ENCODE measurements around the gene MLPH. TPM values are rescaled to one million over a fixed set of nuclear protein-coding genes. Genes with fewer than 3 reads are reported as not detected.

Gene MLPH
- total RNA-seq, 3 donors from 2014 or later, result 15.5 to 242 (median 223) TPM

DNA sequence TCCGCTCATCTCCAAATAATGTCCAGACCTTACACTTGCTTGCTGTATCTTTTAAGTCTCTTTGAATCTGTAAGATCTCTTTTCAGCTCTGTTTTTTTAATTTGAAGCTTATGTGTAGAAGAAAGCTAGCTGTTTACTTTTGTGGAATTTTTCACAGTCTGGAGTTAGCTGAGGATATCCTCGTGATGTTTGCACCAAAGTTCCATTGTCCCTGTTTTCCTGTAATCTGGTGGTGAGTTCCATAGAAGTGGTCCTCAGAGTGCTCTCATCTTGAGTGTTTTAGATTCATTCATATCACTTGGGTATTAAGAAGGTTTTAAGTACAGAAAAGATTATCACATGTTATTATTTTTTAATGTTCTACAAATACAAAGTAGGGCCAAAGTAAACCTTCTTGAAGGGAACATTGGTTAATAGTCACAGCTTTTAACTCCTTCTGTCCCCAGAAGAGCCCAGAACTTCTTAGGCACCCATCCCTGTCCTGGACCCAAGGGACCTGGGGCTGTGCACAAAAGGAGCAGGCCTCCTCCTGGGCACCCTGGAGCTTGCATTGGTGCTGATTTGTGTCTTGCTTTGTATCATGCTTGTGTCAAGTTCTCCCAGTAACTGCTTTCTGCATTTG is 15.0 kb downstream of the MLPH start:
- peak overlapping the region; percentile 82 to 87 for H3K27ac ChIP-seq
- intact Hi-C loops (cut with DNase I; ENCODE audit: low total_unique reads), result no loop called here

DNA sequence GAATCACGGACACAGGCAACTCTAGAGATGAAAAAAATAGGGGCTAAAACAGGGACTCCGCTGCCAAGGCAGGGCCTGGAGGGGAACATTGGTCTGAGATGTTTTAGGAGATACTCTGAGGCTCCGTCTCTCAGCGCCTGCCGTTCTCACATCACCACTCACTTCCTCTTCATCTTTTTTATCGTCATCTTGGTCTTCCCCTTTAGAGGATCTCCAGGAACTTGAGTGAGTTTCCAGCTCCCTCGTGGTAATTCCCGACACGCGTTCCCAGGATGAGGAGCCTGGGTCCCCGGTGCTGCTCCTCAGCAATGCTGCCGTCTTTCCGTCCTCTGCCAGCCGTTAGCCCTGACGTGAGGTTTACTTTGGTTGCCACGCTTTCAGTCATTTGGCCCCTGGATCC is 16.1 kb downstream of the MLPH start:
- intact Hi-C loops (cut with DNase I; ENCODE audit: low total_unique reads), result no loop called here
- Histone ChIP-seq H3K4me3 (no peak overlapping the region), H3K27ac (peak overlapping the region; percentile 82 to 87), H3K9me3 (no peaks in the 10 kb centered on the region), H3K36me3 (no peaks in the 10 kb centered on the region), H3K4me1 (peaks cover 3 to 7% of the 10 kb centered on the region in 2 donors), H3K27me3 (no peaks in the 10 kb centered on the region)
- TF ChIP-seq POLR2A (IDR thresholded peaks at IDR 0.05), result no peak
- TF ChIP-seq POLR2AphosphoS5 (IDR thresholded peaks at IDR 0.05), result no peak
- TF ChIP-seq, protein P1, sequence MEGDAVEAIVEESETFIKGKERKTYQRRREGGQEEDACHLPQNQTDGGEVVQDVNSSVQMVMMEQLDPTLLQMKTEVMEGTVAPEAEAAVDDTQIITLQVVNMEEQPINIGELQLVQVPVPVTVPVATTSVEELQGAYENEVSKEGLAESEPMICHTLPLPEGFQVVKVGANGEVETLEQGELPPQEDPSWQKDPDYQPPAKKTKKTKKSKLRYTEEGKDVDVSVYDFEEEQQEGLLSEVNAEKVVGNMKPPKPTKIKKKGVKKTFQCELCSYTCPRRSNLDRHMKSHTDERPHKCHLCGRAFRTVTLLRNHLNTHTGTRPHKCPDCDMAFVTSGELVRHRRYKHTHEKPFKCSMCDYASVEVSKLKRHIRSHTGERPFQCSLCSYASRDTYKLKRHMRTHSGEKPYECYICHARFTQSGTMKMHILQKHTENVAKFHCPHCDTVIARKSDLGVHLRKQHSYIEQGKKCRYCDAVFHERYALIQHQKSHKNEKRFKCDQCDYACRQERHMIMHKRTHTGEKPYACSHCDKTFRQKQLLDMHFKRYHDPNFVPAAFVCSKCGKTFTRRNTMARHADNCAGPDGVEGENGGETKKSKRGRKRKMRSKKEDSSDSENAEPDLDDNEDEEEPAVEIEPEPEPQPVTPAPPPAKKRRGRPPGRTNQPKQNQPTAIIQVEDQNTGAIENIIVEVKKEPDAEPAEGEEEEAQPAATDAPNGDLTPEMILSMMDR (IDR thresholded peaks at IDR 0.05), result no peak
- DNase-seq (ENCODE audit: low spot score in 2 of 2), result no peak

More for the DNA sequence above, 15.0 kb downstream of the MLPH start:
- H3K27me3 ChIP-seq, result no peaks in the 10 kb centered on the region
- TF ChIP-seq POLR2A (IDR thresholded peaks at IDR 0.05), result no peak
- H3K36me3 ChIP-seq, result no peaks in the 10 kb centered on the region
- H3K4me1 ChIP-seq, result peaks cover 5 to 7% of the 10 kb centered on the region in 2 donors
- DNase-seq (ENCODE audit: low spot score in 2 of 2), result no peak
- H3K9me3 ChIP-seq, result no peaks in the 10 kb centered on the region
- no peak overlapping the region for H3K4me3 ChIP-seq

DNA sequence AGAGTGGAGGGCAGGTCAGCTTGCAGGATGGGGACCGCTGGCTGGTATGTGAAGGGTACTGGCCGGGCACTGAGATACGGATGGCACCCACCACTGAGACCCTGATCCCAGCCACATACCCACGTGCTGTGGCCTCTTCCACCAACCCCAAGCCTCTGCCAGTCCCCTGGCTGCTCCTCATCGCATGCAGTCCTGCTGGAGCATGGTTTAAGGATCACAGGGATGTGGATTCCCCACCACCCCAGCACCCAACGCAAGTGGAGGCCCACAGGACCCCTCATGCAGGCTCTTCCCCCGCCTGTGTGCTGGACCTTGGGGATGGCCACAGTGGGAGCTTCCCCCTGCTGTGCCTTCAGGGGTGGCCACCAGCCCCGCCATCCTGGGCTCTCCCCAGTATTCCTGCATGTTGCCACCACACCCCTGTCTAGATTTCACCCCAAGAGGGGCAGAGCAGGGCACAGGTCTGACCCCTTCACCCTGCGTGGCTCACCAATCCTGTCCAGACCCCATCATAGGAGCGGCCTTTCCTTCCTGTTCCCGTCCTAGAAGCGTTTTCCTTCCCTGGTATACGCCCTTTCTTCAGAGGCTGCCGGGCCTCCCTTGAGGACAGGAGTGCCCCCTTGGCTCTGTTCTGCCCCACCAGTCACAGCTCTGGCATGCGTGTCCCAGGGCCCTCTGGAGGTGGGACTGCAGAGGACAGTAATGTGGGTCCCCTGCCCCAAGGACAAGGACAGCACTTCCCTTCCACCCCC is 18.3 kb downstream of the MLPH start:
- no peaks in the 10 kb centered on the region for H3K9me3 ChIP-seq
- no peak for DNase-seq (ENCODE audit: low spot score in 2 of 2)
- H3K4me3 ChIP-seq, result no peak overlapping the region
- no peaks in the 10 kb centered on the region for H3K27me3 ChIP-seq
- peak overlapping the region; percentile 30 to 87 for H3K27ac ChIP-seq
- peaks cover 0 to 14% of the 10 kb centered on the region in 2 donors for H3K4me1 ChIP-seq
- TF ChIP-seq, protein P1 (IDR thresholded peaks at IDR 0.05), result no peak
- no peak for TF ChIP-seq POLR2AphosphoS5 (IDR thresholded peaks at IDR 0.05)
- TF ChIP-seq POLR2A (IDR thresholded peaks at IDR 0.05), result no peak
- H3K36me3 ChIP-seq, result no peaks in the 10 kb centered on the region
- intact Hi-C loops (cut with DNase I; ENCODE audit: low total_unique reads), result no loop called here

DNA sequence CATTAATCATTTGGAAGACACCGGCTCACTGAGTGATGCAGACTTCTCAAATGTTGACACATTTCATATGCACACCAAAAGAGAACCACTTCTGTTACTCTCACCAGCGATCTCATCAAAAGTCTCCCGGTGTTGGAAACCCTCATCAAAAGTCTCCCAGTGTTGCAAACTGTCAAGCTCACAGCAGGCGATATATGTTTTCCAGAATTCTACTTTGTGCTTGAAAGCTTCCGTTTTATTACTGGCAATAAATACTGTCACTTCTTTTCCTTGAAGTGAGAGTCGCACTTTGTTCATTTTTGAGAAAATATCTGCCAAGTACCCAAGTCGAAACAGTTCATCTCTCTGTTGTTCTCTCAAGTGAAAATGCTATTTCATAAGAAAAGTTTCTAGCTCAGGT is 20.5 kb downstream of the MLPH start:
- intact Hi-C loops (cut with DNase I; ENCODE audit: low total_unique reads), result no loop called here
- peak overlapping the region in 1 of 2 donors; percentile 67 for H3K27ac ChIP-seq
- H3K4me1 ChIP-seq, result peaks cover 0 to 18% of the 10 kb centered on the region in 2 donors
- no peak overlapping the region for H3K4me3 ChIP-seq
- no peaks in the 10 kb centered on the region for H3K27me3 ChIP-seq
- no peaks in the 10 kb centered on the region for H3K36me3 ChIP-seq
- no peak for TF ChIP-seq POLR2A (IDR thresholded peaks at IDR 0.05)
- TF ChIP-seq, protein P1 (IDR thresholded peaks at IDR 0.05), result no peak
- no peak for TF ChIP-seq POLR2AphosphoS5 (IDR thresholded peaks at IDR 0.05)
- H3K9me3 ChIP-seq, result no peaks in the 10 kb centered on the region
- no peak for DNase-seq (ENCODE audit: low spot score in 2 of 2)

DNA sequence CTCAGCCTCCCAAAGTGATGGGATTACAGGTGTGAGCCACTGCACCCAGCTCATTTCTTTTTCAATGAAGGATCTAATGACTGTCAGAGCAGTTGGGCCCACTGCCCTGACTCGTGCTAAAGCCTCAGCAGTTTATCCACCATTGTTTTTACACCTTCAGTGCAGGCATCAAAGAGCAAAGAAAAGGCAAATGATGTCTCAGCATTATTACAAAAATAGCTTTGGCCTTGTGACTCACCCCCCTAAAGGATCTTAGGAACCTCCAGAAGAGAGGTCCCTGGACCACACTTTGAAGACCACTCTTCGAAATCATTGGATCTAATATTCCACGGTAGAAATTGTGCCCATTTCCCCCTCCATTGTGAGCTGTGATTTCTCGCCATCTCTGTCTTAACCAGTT is 21.3 kb downstream of the MLPH start:
- DNase-seq (ENCODE audit: low spot score in 2 of 2), result no peak
- intact Hi-C loops (cut with DNase I; ENCODE audit: low total_unique reads), result no loop called here
- Histone ChIP-seq H3K27ac (peak overlapping the region; percentile 67 to 73), H3K36me3 (no peaks in the 10 kb centered on the region), H3K4me3 (no peak overlapping the region), H3K27me3 (no peaks in the 10 kb centered on the region), H3K9me3 (no peaks in the 10 kb centered on the region), H3K4me1 (peaks cover 0 to 19% of the 10 kb centered on the region in 2 donors)
- TF ChIP-seq POLR2AphosphoS5 (IDR thresholded peaks at IDR 0.05) (no peak), POLR2A (IDR thresholded peaks at IDR 0.05) (no peak)

DNA sequence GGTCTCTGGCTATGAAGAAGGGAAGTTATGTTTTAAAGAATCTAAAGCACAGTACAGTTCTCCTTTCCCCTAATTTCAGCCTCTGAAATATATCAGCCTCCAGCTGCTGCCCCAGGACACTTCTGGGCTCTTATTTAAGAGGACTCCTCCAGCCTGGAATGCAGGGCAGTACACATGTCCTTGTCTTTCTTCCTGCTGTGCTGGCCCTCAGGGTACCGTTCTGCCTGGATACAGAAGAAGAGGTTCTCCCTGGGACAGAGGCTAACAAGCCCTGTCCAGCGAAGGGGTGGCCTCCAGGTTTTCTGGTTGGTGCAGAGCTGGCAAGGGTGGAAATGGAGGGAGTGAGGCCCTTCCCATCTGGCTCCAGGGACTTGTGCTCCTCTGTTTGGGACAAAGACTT is 22.1 kb downstream of the MLPH start:
- peak overlapping the region; percentile 67 to 73 for H3K27ac ChIP-seq
- no peaks in the 10 kb centered on the region for H3K27me3 ChIP-seq
- peaks cover 0 to 19% of the 10 kb centered on the region in 2 donors for H3K4me1 ChIP-seq
- H3K9me3 ChIP-seq, result no peaks in the 10 kb centered on the region
- intact Hi-C loops (cut with DNase I; ENCODE audit: low total_unique reads), result no loop called here
- no peak overlapping the region for H3K4me3 ChIP-seq
- no peak for DNase-seq (ENCODE audit: low spot score in 2 of 2)
- H3K36me3 ChIP-seq, result no peaks in the 10 kb centered on the region
- TF ChIP-seq, protein P1 (IDR thresholded peaks at IDR 0.05), result no peak
- TF ChIP-seq POLR2AphosphoS5 (IDR thresholded peaks at IDR 0.05), result no peak
- TF ChIP-seq POLR2A (IDR thresholded peaks at IDR 0.05), result no peak

All from breast epithelium (tissue), 4 donors.